ENCODE measurements around the gene ATP13A3. TPM values are rescaled to one million over a fixed set of nuclear protein-coding genes. Genes with fewer than 3 reads are reported as not detected.

ATP13A3 gene
- total RNA-seq, 1 experiment from 2014 or later: 181 TPM

GRCh38 chr3:194505791-194506415 is 19.1 kb upstream of the ATP13A3 start:
- no peak for TF ChIP-seq CTCF (IDR thresholded peaks at IDR 0.05; ENCODE audit: insufficient read depth in 1 of 2, low read depth in 1 of 2, low read length in 1 of 2, severe bottlenecking in 1 of 2, unreplicated experiment in 1 of 2)
- no peak overlapping the region for H3K27ac Mint-ChIP-seq (ENCODE audit: unreplicated experiment)
- H3K4me1 Mint-ChIP-seq (ENCODE audit: low read depth, unreplicated experiment): peaks cover 11% of the 10 kb centered on the region
- Histone ChIP-seq H3K27me3 (replicated peaks; ENCODE audit: control insufficient read depth, insufficient read depth, low read length) (no peaks in the 10 kb centered on the region), H3K4me1 (peaks cover 12% of the 10 kb centered on the region), H3K36me3 (ENCODE audit: control insufficient read depth, insufficient read depth, low read length) (no peaks in the 10 kb centered on the region), H3K4me3 (ENCODE audit: low read depth, low read length) (no peak overlapping the region), H3K9me3 (no peaks in the 10 kb centered on the region)
- H3K36me3 Mint-ChIP-seq (ENCODE audit: insufficient read depth, unreplicated experiment): peaks cover 6% of the 10 kb centered on the region
- ChIA-PET CTCF (no interaction called here), POLR2A (no interaction called here)
- DNase-seq: no peak
- no peaks in the 10 kb centered on the region for H3K27me3 Mint-ChIP-seq (ENCODE audit: insufficient read depth, unreplicated experiment)
- intact Hi-C loops (cut with micrococcal nuclease; ENCODE audit: unreplicated experiment): no loop called here
- H3K4me3 Mint-ChIP-seq (ENCODE audit: unreplicated experiment): no peak overlapping the region
- BruUV-seq (replicated peaks): no TSS peak
- no peaks in the 10 kb centered on the region for H3K9me3 Mint-ChIP-seq (ENCODE audit: unreplicated experiment)

DNA sequence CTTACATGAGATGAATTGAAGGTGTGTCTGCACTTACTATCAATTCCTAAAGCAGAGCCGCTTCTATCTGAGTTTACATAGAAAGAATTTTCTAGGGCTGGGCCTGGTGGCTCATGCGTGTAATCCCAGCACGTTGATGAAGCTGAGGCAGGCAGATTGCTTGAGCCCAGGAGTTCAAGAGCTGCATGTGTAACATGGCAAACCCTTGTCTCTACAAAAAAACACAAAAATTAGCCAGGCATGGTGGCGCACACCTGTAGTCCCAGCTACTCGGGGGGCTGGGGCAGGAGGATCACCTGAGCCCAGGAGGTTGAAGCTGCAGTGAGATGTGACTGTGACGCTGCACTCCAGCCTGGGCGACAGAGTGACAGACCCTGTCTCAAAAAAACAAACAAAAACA is 18.1 kb upstream of the ATP13A3 start:
- DNase-seq: no peak
- TF ChIP-seq CTCF (IDR thresholded peaks at IDR 0.05; ENCODE audit: insufficient read depth in 1 of 2, low read depth in 1 of 2, low read length in 1 of 2, severe bottlenecking in 1 of 2, unreplicated experiment in 1 of 2): no peak
- Mint-ChIP-seq H3K9me3 (ENCODE audit: unreplicated experiment) (no peaks in the 10 kb centered on the region), H3K27me3 (ENCODE audit: insufficient read depth, unreplicated experiment) (no peaks in the 10 kb centered on the region), H3K4me1 (ENCODE audit: low read depth, unreplicated experiment) (peaks cover 18% of the 10 kb centered on the region), H3K36me3 (ENCODE audit: insufficient read depth, unreplicated experiment) (peaks cover 2% of the 10 kb centered on the region), H3K27ac (ENCODE audit: unreplicated experiment) (no peak overlapping the region), H3K4me3 (ENCODE audit: unreplicated experiment) (no peak overlapping the region)
- H3K4me1 ChIP-seq: peaks cover 12% of the 10 kb centered on the region
- ChIA-PET POLR2A (no interaction called here), CTCF (no interaction called here)
- BruUV-seq (replicated peaks): no TSS peak
- intact Hi-C loops (cut with micrococcal nuclease; ENCODE audit: unreplicated experiment): no loop called here
- H3K36me3 ChIP-seq (ENCODE audit: control insufficient read depth, insufficient read depth, low read length): no peaks in the 10 kb centered on the region
- no peak overlapping the region for H3K4me3 ChIP-seq (ENCODE audit: low read depth, low read length)
- no peaks in the 10 kb centered on the region for H3K9me3 ChIP-seq
- H3K27me3 ChIP-seq (replicated peaks; ENCODE audit: control insufficient read depth, insufficient read depth, low read length): no peaks in the 10 kb centered on the region

GRCh38 chr3:194504146-194504545 is 17.3 kb upstream of the ATP13A3 start:
- Histone ChIP-seq H3K27me3 (replicated peaks; ENCODE audit: control insufficient read depth, insufficient read depth, low read length) (no peaks in the 10 kb centered on the region), H3K9me3 (no peaks in the 10 kb centered on the region), H3K36me3 (ENCODE audit: control insufficient read depth, insufficient read depth, low read length) (no peaks in the 10 kb centered on the region), H3K4me3 (ENCODE audit: low read depth, low read length) (no peak overlapping the region), H3K4me1 (peaks cover 13% of the 10 kb centered on the region)
- TF ChIP-seq CTCF (IDR thresholded peaks at IDR 0.05; ENCODE audit: insufficient read depth in 1 of 2, low read depth in 1 of 2, low read length in 1 of 2, severe bottlenecking in 1 of 2, unreplicated experiment in 1 of 2): no peak
- CTCF ChIA-PET: no interaction called here
- no peak for DNase-seq
- no peak overlapping the region for H3K4me3 Mint-ChIP-seq (ENCODE audit: unreplicated experiment)
- BruUV-seq (replicated peaks): no TSS peak
- peaks cover 18% of the 10 kb centered on the region for H3K4me1 Mint-ChIP-seq (ENCODE audit: low read depth, unreplicated experiment)
- H3K36me3 Mint-ChIP-seq (ENCODE audit: insufficient read depth, unreplicated experiment): no peaks in the 10 kb centered on the region
- intact Hi-C loops (cut with micrococcal nuclease; ENCODE audit: unreplicated experiment): no loop called here
- no peaks in the 10 kb centered on the region for H3K27me3 Mint-ChIP-seq (ENCODE audit: insufficient read depth, unreplicated experiment)
- POLR2A ChIA-PET: no interaction called here
- no peaks in the 10 kb centered on the region for H3K9me3 Mint-ChIP-seq (ENCODE audit: unreplicated experiment)
- H3K27ac Mint-ChIP-seq (ENCODE audit: unreplicated experiment): no peak overlapping the region
